BLaER1 (cell line): ENCODE data around the gene MAGEA2B.
"Not testable (repeated sequence)": the region's sequence is repeated elsewhere in the genome, so short reads cannot be mapped to it uniquely, and the experiment has no call there.

Experiments used
- H3K27ac ChIP-seq: shearing (Covaris generic); formaldehyde crosslinking; 2 replicates; pipeline ENCODE4 v1.8.1; 2022
- H3K27me3 ChIP-seq: shearing (Covaris generic); formaldehyde crosslinking; 2 replicates; pipeline ENCODE4 v1.8.1; 2022
- H3K36me3 ChIP-seq: shearing (Covaris generic); formaldehyde crosslinking; 2 replicates; pipeline ENCODE4 v1.8.1; 2022
- H3K4me1 ChIP-seq: shearing (Covaris generic); formaldehyde crosslinking; 2 replicates; pipeline ENCODE4 v1.8.1; 2022
- H3K4me2 ChIP-seq: shearing (Covaris generic); formaldehyde crosslinking; 2 replicates; pipeline ENCODE4 v1.8.1; 2022
- H3K4me3 ChIP-seq: shearing (Covaris generic); formaldehyde crosslinking; 2 replicates; pipeline ENCODE4 v1.8.1; 2022
- H3K9ac ChIP-seq: shearing (Covaris generic); formaldehyde crosslinking; 2 replicates; pipeline ENCODE4 v1.8.1; 2022
- H3K9me3 ChIP-seq: shearing (Covaris generic); formaldehyde crosslinking; 2 replicates; pipeline ENCODE4 v1.8.1; 2022
- H4K20me1 ChIP-seq: shearing (Covaris generic); formaldehyde crosslinking; 2 replicates; pipeline ENCODE4 v1.8.1; 2022
- Cebpa-rat ChIP-seq: shearing (Covaris generic); IDR thresholded peaks from 2 replicates; pipeline ENCODE4 v1.8.1; 2022

Gene MAGEA2B

DNA sequence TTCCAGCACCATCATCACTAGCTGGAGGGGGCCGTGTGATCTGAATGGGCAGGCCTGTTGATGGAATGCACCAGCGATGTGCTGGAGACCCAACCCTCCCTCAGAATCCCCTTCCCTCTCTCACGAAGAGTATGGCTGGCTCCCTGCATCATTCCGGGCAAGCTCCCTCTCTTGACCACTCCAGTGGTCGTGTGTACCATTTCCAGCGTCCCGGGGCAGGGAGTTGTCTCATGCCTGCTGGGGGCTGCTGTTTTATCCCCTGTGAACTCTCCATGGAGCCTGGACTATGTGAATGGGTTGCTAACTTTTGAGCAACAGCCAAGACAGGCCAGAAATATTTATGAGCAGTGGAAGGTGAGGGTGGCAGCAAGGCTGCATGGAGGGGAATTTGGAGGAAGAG is 11.0 kb downstream of the MAGEA2B start:
- no peak overlapping the region for H3K4me2 ChIP-seq
- no peaks in the 10 kb centered on the region for H3K9me3 ChIP-seq
- H4K20me1 ChIP-seq, result no peaks in the 10 kb centered on the region; the same call in 1 of the 2 replicates
- no peak for TF ChIP-seq Cebpa-rat
- no peaks in the 10 kb centered on the region for H3K36me3 ChIP-seq
- H3K4me3 ChIP-seq, result no peak overlapping the region
- H3K27me3 ChIP-seq, result peaks cover 36% of the 10 kb centered on the region
- H3K27ac ChIP-seq, result no peak overlapping the region
- H3K4me1 ChIP-seq, result no peaks in the 10 kb centered on the region
- no peak overlapping the region for H3K9ac ChIP-seq

- no peak for TF ChIP-seq Cebpa-rat
- no peak within 1 kb of the TSS for H3K4me3 ChIP-seq
- no peak within 1 kb of the TSS for H3K9ac ChIP-seq
- H3K27ac ChIP-seq, result no peak within 1 kb of the TSS
- H4K20me1 ChIP-seq, result no peaks in the 10 kb centered on the region
- no peaks in the 10 kb centered on the region for H3K4me1 ChIP-seq
- H3K4me2 ChIP-seq, result no peak within 1 kb of the TSS
- no peaks in the 10 kb centered on the region for H3K36me3 ChIP-seq
- peaks cover 61% of the 10 kb centered on the region for H3K27me3 ChIP-seq
- H3K9me3 ChIP-seq, result no peaks in the 10 kb centered on the region
Measured at GRCh38 chrX:152733261-152733975, 19.0 kb downstream of the MAGEA2B start, which contains the start of the genes CSAG1 and MAGEA12. CSAG1 (minus strand) TSS chrX:152733721; CDS start chrX:152732460, 1,261 bp downstream. MAGEA12 (plus strand) TSS chrX:152733757; CDS start chrX:152736162, 2,405 bp downstream.

- H3K4me3 ChIP-seq, H3K4me2 ChIP-seq, H3K4me1 ChIP-seq, H3K36me3 ChIP-seq, H4K20me1 ChIP-seq, H3K9me3 ChIP-seq, H3K9ac ChIP-seq, H3K27ac ChIP-seq: not testable (repeated sequence)
- H3K27me3 ChIP-seq, result peaks cover 62% of the 10 kb centered on the region
Measured at GRCh38 chrX:152734143-152734858, 19.9 kb downstream of the MAGEA2B start.

GRCh38 chrX:152735101-152735500 is 20.7 kb downstream of the MAGEA2B start:
- H3K9ac ChIP-seq, result no peak overlapping the region

GRCh38 chrX:152735860-152736511 is 21.6 kb downstream of the MAGEA2B start:
- TF ChIP-seq Cebpa-rat, result no peak
- Histone ChIP-seq H3K27ac (no peak overlapping the region), H3K4me2 (no peak overlapping the region), H3K9me3 (no peaks in the 10 kb centered on the region), H3K4me3 (no peak overlapping the region), H3K36me3 (no peaks in the 10 kb centered on the region), H3K9ac (no peak overlapping the region), H4K20me1 (no peaks in the 10 kb centered on the region), H3K27me3 (peaks cover 74% of the 10 kb centered on the region), H3K4me1 (no peaks in the 10 kb centered on the region)

More at GRCh38 chrX:152735101-152735500, 20.7 kb downstream of the MAGEA2B start:
- Histone ChIP-seq H3K9me3 (no peaks in the 10 kb centered on the region), H3K27ac (no peak overlapping the region), H3K27me3 (peaks cover 66% of the 10 kb centered on the region), H3K4me3 (no peak overlapping the region), H3K4me1 (no peaks in the 10 kb centered on the region), H4K20me1 (no peaks in the 10 kb centered on the region), H3K36me3 (no peaks in the 10 kb centered on the region), H3K4me2 (no peak overlapping the region)
- TF ChIP-seq Cebpa-rat, result no peak

DNA sequence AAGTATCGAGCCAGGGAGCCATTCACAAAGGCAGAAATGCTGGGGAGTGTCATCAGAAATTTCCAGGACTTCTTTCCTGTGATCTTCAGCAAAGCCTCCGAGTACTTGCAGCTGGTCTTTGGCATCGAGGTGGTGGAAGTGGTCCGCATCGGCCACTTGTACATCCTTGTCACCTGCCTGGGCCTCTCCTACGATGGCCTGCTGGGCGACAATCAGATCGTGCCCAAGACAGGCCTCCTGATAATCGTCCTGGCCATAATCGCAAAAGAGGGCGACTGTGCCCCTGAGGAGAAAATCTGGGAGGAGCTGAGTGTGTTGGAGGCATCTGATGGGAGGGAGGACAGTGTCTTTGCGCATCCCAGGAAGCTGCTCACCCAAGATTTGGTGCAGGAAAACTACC is 22.1 kb downstream of the MAGEA2B start:
- not testable (repeated sequence) for H3K4me1 ChIP-seq, H3K4me2 ChIP-seq, H3K9ac ChIP-seq, H4K20me1 ChIP-seq, H3K27ac ChIP-seq, H3K9me3 ChIP-seq, H3K36me3 ChIP-seq, H3K4me3 ChIP-seq
- peaks cover 72% of the 10 kb centered on the region for H3K27me3 ChIP-seq

DNA sequence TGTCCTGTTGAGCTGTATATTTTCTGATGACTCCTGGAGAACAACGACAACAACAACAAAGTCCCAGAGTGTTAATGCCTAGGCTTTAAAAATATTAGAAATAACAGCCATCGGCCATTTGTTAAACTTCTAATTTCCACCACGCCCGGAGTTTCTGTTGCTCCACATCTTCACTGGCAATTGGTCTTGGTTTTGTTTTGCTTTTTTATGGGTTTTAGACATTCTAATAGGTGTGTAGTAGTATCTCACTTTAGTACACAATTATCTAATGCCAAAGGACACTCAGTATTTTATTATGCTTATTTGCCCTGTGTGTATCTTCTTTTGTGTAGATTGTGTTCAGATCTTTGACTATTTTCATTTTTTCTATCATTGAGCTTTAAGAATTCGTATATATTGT is 24.1 kb downstream of the MAGEA2B start:
- H3K4me2 ChIP-seq, result no peak overlapping the region
- no peak overlapping the region for H3K27ac ChIP-seq
- no peak overlapping the region for H3K9ac ChIP-seq
- H4K20me1 ChIP-seq, result no peaks in the 10 kb centered on the region
- no peaks in the 10 kb centered on the region for H3K4me1 ChIP-seq
- no peak overlapping the region for H3K4me3 ChIP-seq
- TF ChIP-seq Cebpa-rat, result no peak
- H3K36me3 ChIP-seq, result no peaks in the 10 kb centered on the region
- H3K9me3 ChIP-seq, result no peaks in the 10 kb centered on the region
- H3K27me3 ChIP-seq, result peaks cover 72% of the 10 kb centered on the region

DNA sequence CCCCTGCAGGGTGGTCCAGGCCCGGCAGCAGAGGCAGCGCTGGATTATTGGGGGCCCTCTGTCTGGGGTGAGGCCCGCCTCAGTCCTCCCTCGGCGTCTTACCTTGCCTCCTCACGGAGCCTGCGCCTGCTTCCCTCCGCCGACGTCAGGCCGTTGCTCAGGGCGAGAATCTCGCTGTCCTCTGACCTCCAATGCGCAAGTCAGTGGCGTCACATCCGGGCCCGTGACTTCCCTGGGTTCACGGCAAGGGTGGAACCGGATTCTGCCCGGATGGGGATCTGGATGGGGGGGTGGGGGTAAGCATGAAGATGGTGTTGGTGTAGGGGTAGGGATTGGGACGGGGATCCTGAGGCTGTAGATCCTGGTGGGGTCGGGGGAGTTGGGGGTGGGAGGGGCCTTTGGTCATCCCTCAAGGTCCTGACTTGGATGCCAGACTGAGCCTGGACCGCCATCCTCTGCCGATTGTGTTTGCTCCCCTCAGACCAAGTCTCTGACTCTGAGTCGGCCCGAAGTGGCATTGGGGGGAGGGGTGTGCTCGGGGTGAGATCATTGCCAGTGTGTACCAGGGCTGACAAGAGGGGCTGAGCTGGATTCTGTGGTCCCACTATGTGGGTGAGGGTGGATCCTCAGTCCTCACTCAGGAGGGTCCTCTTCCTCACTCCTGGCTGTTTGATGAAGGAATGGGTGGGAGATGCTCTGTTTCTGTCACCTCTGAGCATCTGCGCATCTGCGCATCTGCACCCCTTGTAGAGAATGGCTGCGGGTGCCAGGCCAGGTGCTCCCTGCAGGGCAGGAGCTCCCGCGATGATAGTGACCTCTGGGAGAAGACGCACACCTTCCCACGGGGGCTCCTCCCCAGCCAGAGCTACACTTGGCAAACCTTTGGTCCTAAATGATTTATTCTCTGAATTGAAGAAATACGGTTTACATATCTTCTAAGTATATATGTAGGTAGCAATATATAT is 39.5 kb downstream of the MAGEA2B start, which contains the start of gene MAGEA2:
Gene MAGEA2 (minus strand): TSS at position 157 of the 965 bp plus-strand sequence. CDS start 2,479 bp downstream, outside the sequence.
- H4K20me1 ChIP-seq, H3K4me2 ChIP-seq, H3K27ac ChIP-seq, H3K9me3 ChIP-seq, H3K4me3 ChIP-seq, H3K36me3 ChIP-seq, H3K9ac ChIP-seq, H3K4me1 ChIP-seq, H3K27me3 ChIP-seq: not testable (repeated sequence)

DNA sequence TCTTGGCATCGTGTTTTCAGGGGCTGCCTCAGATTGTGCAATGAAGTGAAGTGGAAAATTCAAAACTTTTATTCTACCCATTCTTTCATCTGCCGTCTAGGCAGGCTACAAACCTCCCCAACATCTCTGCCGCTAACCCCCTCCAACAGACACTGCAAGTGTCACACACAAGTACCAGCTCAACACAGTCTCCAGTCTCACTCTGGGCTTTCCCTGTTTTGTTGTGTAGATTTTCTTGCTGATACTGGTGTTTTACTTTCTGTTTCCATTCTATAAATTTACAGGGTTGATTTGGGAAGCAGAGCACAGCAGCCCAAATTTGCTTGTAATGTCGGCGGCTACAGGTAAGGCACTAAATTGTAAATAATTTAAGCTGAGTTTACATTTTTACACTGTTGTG is 40.4 kb downstream of the MAGEA2B start:
- not testable (repeated sequence) for H3K9ac ChIP-seq, H3K4me1 ChIP-seq, H3K27me3 ChIP-seq, H3K9me3 ChIP-seq, H4K20me1 ChIP-seq, H3K4me3 ChIP-seq, H3K36me3 ChIP-seq, H3K27ac ChIP-seq, H3K4me2 ChIP-seq

DNA sequence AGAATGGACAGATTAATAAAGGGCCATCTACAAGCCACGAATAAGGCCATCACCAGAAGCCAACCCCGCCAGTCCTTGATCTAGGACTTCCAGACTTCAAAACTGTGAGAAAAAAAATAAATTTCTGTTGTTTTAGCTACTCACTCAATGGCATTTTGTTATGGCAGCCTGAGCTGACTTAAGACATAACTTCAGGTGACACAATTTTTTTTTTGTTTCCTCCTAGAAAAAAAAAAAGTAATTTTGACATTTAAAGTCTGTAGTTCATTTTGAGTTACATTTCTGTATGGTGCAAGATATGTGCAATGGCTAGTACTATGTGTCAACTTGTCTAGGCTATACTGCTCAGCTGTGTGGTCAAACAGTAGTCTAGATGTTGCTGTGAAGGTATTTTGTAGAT is 44.5 kb downstream of the MAGEA2B start, which contains the start of gene CSAG3:
Gene CSAG3 (plus strand): TSS at position 301 of the 400 bp plus-strand sequence.
- not testable (repeated sequence) for H4K20me1 ChIP-seq, H3K4me1 ChIP-seq, H3K27ac ChIP-seq, H3K36me3 ChIP-seq, H3K9ac ChIP-seq, H3K4me3 ChIP-seq, H3K27me3 ChIP-seq, H3K4me2 ChIP-seq, H3K9me3 ChIP-seq

DNA sequence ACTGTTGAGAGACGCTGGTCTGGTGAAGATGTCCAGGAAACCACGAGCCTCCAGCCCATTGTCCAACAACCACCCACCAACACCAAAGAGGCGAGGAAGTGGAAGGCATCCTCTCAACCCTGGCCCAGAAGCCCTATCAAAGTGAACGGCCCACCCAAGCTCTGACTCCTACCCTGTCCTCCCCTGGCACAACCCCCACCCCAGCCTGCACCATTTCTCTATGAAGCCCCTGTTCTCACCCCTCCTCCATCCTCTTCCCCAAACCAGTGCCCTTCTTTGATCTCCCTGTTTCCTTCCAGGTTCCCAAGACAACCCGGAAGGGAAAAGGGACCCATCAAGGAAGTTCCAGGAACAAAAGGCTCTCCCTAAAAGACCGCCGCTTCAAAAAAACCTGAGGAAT is 45.1 kb downstream of the MAGEA2B start:
- not testable (repeated sequence) for H3K4me2 ChIP-seq, H4K20me1 ChIP-seq, H3K27me3 ChIP-seq, H3K4me1 ChIP-seq, H3K36me3 ChIP-seq, H3K4me3 ChIP-seq, H3K27ac ChIP-seq, H3K9me3 ChIP-seq, H3K9ac ChIP-seq

GRCh38 chrX:152761582-152761981 is 47.2 kb downstream of the MAGEA2B start:
- not testable (repeated sequence) for H3K9ac ChIP-seq, H3K27ac ChIP-seq, H3K36me3 ChIP-seq, H4K20me1 ChIP-seq, H3K4me1 ChIP-seq, H3K4me2 ChIP-seq, H3K4me3 ChIP-seq, H3K9me3 ChIP-seq, H3K27me3 ChIP-seq

- H4K20me1 ChIP-seq, H3K27ac ChIP-seq, H3K36me3 ChIP-seq, H3K4me3 ChIP-seq, H3K4me1 ChIP-seq, H3K9me3 ChIP-seq, H3K27me3 ChIP-seq, H3K4me2 ChIP-seq, H3K9ac ChIP-seq: not testable (repeated sequence)
Measured at GRCh38 chrX:152766562-152766961, 52.1 kb downstream of the MAGEA2B start.
